NT2/D1 (cell line): Measurements from ENCODE around the gene CERS6.

Experiments
- DNase-seq: peaks from one replicate; pipeline ENCODE4 v3.0.0-alpha.2; 2011; ENCODE audit warnings: low read depth, low spot score
- H3K27me3 ChIP-seq: 2 replicates; pipeline ENCODE4 v1.6.0; 2011; ENCODE audit warnings: mild to moderate bottlenecking; ENCODE audit not compliant: insufficient read length, insufficient read depth
- H3K36me3 ChIP-seq: 2 replicates; pipeline ENCODE4 v1.6.1; 2011; ENCODE audit warnings: mild to moderate bottlenecking, low read length, mixed read lengths; ENCODE audit not compliant: insufficient read depth, insufficient read length
- H3K4me1 ChIP-seq: 2 replicates; pipeline ENCODE4 v1.5.1; 2011; ENCODE audit not compliant: insufficient read depth, insufficient read length
- H3K4me3 ChIP-seq: 2 replicates; pipeline ENCODE4 v1.5.1; 2011; ENCODE audit warnings: low read depth; ENCODE audit not compliant: insufficient read length
- H3K9ac ChIP-seq: 2 replicates; pipeline ENCODE4 v1.6.0; 2011; ENCODE audit warnings: low read depth; ENCODE audit not compliant: insufficient read length
- H3K9me3 ChIP-seq: 2 replicates; pipeline ENCODE4 v1.5.1; 2011; ENCODE audit warnings: mild to moderate bottlenecking, low read length; ENCODE audit not compliant: insufficient read depth
- SUZ12 ChIP-seq: IDR thresholded peaks from 2 replicates; pipeline ENCODE4 v1.6.1; 2011; ENCODE audit not compliant: insufficient read length, insufficient read depth; ENCODE audit errors: extremely low read depth
- YY1 ChIP-seq: IDR thresholded peaks from 2 replicates; pipeline ENCODE4 v1.6.1; 2011; ENCODE audit not compliant: insufficient read length, insufficient read depth
- ZNF274 ChIP-seq: IDR thresholded peaks from 2 replicates; pipeline ENCODE4 v1.6.1; 2011; ENCODE audit warnings: mild to moderate bottlenecking, low read depth, low read length

CERS6 gene

GRCh38 chr2:168683996-168684395 lies 227.9 kb downstream of the CERS6 start:
- Histone ChIP-seq H3K4me1 (no peaks in the 10 kb centered on the region), H3K36me3 (no peaks in the 10 kb centered on the region), H3K9me3 (no peaks in the 10 kb centered on the region), H3K9ac (no peak overlapping the region), H3K4me3 (no peak overlapping the region), H3K27me3 (no peaks in the 10 kb centered on the region)
- DNase-seq, result no peak
- no peak for TF ChIP-seq ZNF274
- no peak for TF ChIP-seq YY1
- no peak for TF ChIP-seq SUZ12

- Histone ChIP-seq H3K27me3 (no peaks in the 10 kb centered on the region), H3K9me3 (no peaks in the 10 kb centered on the region), H3K4me3 (no peak overlapping the region), H3K4me1 (no peaks in the 10 kb centered on the region), H3K36me3 (no peaks in the 10 kb centered on the region), H3K9ac (no peak overlapping the region)
- no peak for DNase-seq
- TF ChIP-seq ZNF274, result no peak
- no peak for TF ChIP-seq SUZ12
- no peak for TF ChIP-seq YY1
These were observed 229.0 kb downstream of the CERS6 start for GRCh38 chr2:168684921-168685599.

GRCh38 chr2:168685600-168686451 lies 229.8 kb downstream of the CERS6 start:
- no peaks in the 10 kb centered on the region for H3K36me3 ChIP-seq
- no peak overlapping the region for H3K9ac ChIP-seq
- H3K4me3 ChIP-seq, result no peak overlapping the region
- H3K27me3 ChIP-seq, result no peaks in the 10 kb centered on the region
- H3K9me3 ChIP-seq, result no peaks in the 10 kb centered on the region
- H3K4me1 ChIP-seq, result no peaks in the 10 kb centered on the region
- no peak for DNase-seq
- TF ChIP-seq YY1 (no peak), ZNF274 (no peak), SUZ12 (no peak)

GRCh38 chr2:168686452-168687191 lies 230.6 kb downstream of the CERS6 start:
- DNase-seq, result no peak
- Histone ChIP-seq H3K9me3 (no peaks in the 10 kb centered on the region), H3K36me3 (no peaks in the 10 kb centered on the region), H3K27me3 (no peaks in the 10 kb centered on the region), H3K4me3 (no peak overlapping the region), H3K9ac (no peak overlapping the region), H3K4me1 (no peaks in the 10 kb centered on the region)
- no peak for TF ChIP-seq YY1
- no peak for TF ChIP-seq SUZ12
- TF ChIP-seq ZNF274, result no peak

GRCh38 chr2:168687314-168687713 lies 231.2 kb downstream of the CERS6 start:
- H3K36me3 ChIP-seq, result no peaks in the 10 kb centered on the region
- H3K4me1 ChIP-seq, result no peaks in the 10 kb centered on the region
- DNase-seq, result no peak
- no peaks in the 10 kb centered on the region for H3K9me3 ChIP-seq
- no peaks in the 10 kb centered on the region for H3K27me3 ChIP-seq
- no peak overlapping the region for H3K4me3 ChIP-seq
- no peak for TF ChIP-seq ZNF274
- TF ChIP-seq YY1, result no peak
- TF ChIP-seq SUZ12, result no peak
- no peak overlapping the region for H3K9ac ChIP-seq

GRCh38 chr2:168690381-168690885 lies 234.4 kb downstream of the CERS6 start:
- Histone ChIP-seq H3K36me3 (no peaks in the 10 kb centered on the region), H3K9ac (no peak overlapping the region), H3K27me3 (no peaks in the 10 kb centered on the region), H3K4me3 (no peak overlapping the region), H3K4me1 (no peaks in the 10 kb centered on the region), H3K9me3 (no peaks in the 10 kb centered on the region)
- no peak for DNase-seq
- TF ChIP-seq YY1, result no peak
- no peak for TF ChIP-seq SUZ12
- TF ChIP-seq ZNF274, result no peak
